GM21619 (cell line): ENCODE data around the gene DPPA2.
"Not testable (repeated sequence)": the region's sequence is repeated elsewhere in the genome, so short reads cannot be mapped to it uniquely, and the experiment has no call there.

Experiments used
- ATAC-seq: cut with Tn5 transposase; IDR thresholded peaks from one replicate; pipeline ENCODE4 v1.9.1; 2021; ENCODE audit not compliant: unreplicated experiment

DPPA2 gene, protein sequence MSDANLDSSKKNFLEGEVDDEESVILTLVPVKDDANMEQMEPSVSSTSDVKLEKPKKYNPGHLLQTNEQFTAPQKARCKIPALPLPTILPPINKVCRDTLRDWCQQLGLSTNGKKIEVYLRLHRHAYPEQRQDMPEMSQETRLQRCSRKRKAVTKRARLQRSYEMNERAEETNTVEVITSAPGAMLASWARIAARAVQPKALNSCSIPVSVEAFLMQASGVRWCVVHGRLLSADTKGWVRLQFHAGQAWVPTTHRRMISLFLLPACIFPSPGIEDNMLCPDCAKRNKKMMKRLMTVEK

DNA sequence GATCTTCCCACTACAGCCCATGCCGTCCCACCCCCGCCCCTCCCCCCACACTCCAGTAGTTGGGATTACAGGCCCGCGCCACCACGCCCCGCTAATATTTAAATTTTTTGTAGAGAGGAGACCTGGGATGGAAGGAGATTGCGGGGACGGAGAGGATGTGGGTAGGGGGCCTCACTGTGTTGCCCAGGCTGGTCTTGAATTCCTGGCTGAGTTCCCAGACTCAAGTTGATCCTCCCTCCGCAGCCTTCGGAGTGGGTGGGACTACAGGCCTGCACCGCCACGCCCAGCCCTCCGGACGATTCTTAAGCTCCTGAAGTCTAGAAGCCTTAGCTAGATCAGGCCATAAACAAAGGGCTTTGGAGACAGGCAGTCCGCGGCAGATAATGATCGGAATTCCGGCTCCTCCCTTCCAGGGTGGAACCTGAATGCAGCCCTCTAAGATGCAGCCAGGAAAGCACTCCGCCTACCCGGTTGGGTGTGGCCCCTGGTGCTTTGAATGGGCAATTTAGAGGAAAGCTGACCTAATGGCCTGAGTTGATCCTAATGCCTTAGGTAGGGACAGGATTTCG is at the start of gene DPPA2:
Gene DPPA2, minus strand, starts transcription at position 356 of the 569 bp plus-strand sequence. CDS start 1,975 bp downstream, outside the sequence.
- no peak for ATAC-seq

DNA sequence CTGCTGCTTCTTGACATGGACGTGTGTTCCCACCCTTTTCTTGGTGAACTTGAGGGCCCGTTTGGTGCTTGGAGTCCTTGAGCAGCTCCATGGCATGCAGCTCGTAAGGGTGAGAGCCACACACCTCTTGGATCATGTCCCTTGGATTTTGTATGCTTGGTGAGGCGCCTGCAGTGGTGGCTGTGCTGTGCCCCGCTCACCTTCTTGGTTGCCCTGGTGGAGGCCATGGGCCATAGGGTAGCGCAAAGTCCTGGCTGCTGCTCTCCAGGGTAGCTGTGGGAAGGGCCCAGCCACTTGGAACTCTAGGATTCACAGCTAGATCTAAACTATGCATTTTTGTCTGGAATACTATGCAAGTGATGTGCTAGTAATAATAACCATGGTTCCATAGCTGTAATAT is 47.8 kb upstream of the DPPA2 start:
- ATAC-seq, result no peak

DNA sequence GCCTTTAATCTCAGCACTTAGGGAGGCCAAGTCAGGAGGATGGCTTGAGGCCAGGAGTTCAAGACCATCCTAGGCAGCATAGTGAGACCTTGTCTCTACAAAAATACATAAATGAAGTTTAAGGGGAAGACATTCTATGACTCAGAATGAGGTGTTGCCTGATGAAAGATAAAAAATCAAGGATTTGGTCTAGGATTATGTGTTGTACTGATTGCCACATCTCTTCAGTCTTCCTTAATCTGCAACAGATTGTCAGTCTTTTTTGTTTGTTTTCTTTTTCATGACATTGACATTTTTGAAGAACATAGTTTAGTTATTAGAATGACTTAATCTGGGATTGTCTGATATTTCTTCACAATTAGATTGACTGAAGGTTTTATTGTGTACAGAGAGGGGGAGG is 47.3 kb upstream of the DPPA2 start:
- ATAC-seq, result no peak

DNA sequence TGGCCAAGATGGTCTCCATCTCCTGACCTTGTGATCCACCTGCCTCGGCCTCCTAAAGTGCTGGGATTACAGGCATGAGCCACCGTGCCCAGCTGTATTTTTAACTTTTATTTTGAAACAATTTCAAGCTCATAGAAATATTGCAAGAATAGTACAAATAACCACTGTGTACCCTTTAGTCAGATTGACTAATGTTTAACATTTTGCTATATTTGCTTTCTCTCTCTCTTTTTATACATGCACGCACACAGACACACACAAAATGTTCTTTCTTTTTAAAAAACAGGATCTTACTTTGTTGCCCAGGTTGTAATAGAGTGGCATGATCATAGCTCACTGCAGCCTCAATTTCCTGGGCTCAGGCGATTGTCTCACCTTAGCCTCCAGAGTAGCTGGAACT is 46.5 kb upstream of the DPPA2 start:
- no peak for ATAC-seq

DNA sequence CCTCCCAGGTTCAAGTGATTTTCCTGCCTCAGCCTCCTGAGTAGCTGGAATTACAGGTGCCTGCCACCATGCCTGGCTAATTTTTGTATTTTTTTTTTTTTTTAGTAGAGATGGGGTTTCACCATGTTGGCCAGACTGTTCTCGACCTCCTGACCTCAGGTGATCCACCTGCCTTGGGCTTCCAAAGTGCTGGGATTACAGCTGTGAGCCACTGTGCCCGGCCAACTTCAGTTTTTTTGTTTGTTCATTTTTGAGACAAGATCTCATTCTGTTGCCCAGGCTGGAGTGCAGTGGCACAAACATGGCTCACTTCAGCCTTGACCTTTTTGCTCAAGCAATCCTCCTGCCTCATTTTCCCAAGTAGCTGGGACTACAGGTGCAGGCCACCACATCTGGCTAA is 42.5 kb upstream of the DPPA2 start:
- not testable (repeated sequence) for ATAC-seq

DNA sequence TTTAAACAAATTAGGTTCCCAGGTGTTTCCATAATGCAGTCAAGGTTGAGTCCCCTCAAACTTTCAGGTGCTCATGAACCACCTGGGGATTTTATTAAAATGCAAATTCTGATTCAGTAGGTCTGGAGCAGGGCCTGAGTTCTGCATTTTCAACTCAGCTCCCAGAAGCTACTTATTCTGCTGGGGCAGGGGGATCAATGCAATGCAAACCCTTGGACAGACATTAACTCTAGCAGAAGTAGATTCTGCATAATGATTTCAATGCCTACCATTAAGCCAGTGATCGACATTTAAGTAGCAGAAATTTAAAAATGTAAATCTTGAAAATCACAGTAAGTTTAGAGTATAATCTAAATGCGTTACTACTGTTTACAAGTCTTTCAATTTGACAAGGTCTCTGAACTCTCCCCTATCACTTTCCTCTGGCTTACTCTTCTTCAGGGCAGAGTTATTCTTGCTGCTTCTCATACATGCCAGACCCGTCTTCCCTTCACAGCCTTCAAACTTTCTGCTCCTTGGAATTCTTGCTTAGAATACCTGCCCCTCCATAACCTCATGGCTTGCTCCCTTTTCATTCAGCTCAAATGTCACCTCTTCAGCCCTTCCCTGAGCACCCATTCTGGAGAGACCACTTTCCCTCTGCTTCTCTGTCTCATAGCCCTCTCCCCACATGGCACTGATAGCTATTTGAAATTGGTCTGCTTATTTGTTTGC is 40.3 kb upstream of the DPPA2 start:
- ATAC-seq, result no peak

DNA sequence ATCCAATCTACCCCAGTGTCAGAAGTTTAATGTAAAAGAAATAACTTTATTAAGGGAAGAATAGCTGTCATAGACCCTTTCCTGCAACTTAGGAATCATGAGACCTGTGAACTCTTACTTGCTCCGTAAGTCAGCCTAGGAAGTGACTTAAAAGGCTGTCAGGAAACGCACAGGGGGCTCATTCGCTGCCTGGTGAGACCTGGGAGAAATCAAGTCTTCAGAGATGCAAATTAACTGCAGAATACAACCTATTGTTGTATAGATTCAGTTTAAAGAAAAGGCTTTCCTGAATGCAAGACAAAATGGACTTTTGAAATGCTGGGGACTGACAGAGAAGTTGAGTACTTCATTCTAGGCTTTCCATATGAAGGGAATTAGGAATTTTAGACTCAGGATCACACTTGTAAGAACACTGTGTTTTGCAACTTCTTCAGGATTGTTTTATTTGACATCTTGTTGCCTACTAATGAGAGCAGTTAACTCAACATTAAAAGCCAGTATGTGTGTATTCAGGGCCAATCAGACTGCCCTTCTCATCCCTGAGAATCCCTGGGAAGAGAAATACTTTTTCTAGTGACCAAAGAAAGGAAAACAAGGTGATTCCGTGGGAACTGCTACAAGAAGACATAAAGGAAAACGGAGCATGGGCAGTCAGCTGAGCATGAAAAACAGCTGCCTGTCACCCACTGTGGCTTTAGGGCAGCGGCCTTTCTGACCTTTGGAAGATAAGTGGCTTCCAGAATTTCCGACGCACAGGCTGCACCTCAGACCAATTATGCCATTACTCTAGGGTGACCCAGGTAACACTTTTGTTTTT is 39.5 kb upstream of the DPPA2 start:
- ATAC-seq, result no peak

DNA sequence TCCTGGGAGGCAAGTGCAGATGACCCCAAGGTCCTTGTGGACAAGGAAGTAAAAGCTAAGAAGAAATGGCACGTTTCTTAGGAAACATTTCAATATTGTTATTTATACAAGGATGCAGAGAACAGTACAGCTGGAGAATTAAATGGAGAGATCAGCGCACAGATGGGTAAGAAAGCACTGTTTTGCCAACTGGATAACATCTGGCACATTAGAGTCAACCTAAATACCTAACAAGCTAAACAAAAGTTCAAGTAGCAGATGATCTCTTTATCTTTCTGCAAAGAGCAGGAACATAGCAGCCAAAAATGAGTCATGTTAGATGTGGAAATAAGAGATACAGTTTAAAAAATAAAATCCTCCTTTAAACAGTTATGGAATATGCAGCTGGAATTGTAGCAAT is 36.7 kb upstream of the DPPA2 start:
- ATAC-seq, result no peak

DNA sequence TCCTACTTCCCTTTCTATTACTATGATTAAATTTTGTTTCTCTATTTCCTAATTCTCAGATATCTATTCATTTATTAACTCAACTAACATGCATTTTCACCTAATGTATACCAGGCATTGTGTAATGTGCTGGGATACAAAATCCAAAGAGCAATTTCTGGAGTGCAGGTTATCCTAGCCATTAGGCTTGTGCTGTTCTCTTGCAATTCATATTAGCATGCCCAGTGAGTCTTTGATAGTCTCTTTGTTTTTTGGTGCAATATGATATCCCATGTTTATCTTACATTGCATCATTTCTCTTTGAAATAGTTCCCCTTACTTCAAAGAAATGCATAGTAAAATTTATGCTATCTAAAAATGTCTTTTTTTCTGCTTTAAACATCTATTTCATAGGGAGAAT is 34.9 kb upstream of the DPPA2 start:
- no peak for ATAC-seq

DNA sequence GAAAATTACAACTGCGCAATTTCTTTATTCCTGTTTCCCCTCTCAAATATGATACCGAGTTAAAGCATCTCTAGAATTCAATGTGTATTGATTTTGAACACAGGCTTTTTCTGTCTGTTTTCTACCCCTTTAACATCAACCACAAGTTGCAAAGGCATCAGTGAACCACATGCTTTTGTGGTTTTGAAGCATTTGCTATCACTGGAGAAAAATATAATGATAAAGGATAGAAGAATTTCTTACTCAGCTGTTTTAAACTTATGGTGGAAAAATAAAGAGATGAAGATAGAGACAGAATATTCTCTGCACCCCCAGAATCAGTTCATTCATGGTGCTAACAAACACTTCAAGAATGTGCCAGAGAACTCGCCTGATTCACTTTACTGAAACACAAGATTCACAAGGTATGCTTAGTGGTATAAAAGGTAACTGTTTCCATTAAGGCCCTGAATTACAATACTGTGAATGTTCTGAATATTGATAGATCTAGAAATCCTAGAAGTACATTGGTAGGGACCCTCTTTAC is 30.5 kb upstream of the DPPA2 start:
- ATAC-seq, result no peak

DNA sequence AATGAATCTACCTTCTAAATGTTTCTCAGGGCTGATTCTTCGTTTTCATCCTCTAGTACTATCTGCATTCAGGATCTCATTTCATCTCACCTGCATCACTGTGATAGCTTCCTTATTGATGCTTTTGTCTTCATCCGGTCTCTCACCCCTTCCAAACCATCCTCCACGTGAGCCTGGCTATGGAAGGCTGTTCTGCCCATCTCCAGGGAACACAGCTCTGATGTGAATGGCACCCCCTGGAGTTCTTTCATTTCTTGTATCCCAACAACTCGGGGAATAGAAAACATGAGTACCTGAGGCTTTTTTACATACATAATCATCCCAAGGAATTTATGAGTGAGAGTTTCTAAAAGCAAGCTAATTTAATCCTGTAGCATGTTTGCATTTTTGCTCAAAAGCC is 29.8 kb upstream of the DPPA2 start:
- ATAC-seq, result no peak

DNA sequence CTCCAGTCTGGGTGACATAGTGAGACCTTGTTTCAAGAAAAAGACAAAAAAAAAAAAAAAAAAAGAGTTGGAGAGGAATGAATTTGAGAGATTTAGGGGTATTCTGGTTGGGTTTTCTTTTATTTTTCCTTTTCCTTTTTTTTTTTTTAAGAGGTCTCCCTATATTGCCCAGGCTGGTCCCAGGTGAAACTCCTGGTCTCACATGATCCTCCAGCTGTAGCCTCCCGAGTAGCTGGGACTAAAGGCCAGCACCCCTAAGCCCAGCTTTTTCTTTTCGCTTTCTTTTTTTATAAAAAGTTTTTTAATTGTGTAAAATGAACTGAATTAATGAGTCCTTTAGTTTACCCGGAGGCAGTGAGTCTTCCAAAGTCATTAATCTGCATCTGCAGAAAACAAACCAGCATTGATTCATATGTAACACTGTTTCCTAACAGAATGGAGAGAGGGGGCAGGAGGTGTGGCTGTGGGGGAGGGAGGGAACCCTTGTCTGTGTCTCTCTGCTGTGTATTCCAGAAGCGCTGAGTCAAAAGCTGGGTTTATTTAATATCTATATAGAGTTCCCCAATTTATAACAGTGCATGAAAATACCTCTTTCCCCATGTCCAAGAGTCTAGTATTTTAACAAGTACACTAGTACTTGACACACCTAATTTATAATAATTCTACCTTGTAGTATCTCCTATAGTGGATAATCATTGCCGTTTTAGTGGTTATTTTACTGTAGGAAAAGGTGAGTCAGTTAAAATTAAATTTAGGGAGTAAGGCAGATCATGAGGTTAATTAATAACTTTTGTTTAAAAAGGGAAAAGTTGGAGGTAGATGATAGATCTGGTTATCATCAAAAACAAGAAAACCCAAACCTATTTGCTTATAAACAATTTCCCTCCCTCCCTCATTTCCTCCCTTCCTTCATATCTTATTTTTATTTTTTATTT is 23.7 kb upstream of the DPPA2 start:
- ATAC-seq, result no peak

DNA sequence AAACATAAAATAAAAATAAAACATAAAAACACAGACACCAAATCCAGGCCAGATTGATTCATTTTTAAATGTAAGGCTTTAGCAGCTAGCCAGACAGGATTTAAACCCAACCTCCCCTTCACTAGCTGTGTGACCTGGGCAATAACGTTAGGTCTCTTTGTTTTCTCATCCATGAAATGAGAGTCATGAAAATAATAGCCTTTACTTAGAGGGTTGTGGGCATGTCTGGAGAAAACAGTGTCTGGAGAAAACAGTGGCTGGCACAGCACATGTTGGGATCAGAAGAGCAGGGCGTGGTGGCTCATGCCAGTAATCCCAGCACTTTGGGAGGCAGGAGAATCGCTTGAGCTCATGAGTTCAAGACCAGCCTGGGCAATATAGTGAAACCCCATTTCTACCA is 22.9 kb upstream of the DPPA2 start:
- no peak for ATAC-seq

DNA sequence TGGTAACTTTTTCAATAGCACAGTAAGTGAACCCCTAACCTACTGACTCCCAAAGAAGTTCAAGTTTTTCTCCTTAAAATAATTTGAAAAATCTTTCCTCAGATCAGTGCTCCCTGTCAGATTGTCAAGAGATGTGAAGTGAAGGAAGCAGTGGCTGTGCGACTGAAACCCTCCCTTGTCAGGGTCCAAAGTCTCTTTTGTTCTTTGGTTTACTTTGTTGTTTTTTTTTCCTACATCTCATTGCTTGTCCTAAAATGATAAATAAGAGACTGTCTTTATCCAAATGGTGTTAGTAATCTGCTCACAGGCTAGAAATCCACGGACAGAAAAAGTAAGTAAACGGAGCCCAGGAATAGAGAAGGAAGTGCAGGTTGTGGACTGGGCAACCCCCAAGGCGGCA is 22.0 kb upstream of the DPPA2 start:
- no peak for ATAC-seq

DNA sequence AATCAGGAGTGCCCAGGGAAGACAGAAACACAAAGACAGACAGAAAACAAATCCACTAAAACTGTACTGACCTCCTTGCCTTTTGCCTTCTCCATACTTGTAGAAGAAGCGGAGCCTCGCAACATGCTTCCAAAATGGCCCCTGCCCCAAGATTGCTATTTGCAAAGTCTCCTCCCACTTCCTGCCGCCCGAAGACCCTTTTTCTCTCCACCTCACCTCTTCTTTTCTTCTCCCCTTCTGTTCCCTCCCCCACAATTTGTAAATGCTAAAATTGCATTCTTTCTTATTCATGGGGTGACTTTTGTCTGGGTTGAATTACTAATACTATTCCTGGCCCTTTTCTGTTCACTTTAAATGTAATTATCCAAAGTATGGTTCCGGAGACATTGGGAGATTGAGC is 21.1 kb upstream of the DPPA2 start, which contains the start of gene DPPA4:
Gene DPPA4, minus strand, starts transcription at position 154 of the 400 bp plus-strand sequence. Its CDS starts 29 bp downstream, at position 125.
- no peak for ATAC-seq

DNA sequence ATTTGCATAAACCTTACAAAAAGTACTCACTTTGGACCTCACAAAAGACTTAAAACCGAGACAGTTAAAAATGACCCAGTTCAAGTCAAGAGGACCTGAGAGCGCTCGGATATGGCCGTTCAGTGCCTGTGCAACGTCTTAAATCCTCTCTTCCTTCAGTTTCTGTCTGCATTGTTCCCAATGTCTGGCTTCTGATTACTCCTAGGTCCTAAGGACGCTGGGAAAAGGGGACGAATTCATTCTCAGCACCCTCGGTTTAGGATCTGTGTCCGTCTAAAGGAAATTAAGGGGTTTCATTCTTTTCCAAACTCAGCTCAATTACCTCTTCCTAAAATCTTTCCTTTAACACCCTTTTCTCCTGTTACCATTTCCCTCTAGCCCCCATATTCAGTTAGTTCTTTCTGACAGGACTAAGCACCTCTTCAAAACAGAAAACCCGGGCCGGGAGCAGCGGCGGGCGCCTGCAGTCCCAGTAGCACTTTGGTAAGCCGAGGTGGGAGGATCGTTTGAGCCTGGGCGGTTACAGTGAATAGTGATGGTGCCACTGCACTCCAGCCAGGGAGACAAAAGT is 20.1 kb upstream of the DPPA2 start:
- ATAC-seq, result no peak

DNA sequence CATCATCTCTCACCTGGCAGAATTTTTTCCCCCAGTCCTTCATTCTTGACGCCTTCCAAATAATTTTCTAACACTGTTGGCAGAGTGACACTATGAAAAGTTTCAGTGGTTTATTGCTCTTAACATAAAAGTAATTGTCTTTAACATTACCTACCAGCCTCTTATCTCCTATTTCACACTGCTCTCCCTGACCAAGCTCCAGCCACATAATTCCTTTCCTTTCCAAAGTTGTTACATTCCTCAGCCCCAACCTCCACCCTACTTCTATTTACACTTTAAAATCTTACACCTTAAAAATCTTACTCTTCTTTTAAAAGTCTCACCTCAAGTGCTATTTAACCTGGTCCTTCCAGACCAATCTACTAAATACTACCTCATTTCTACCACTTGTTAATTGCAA is 18.3 kb upstream of the DPPA2 start:
- no peak for ATAC-seq

DNA sequence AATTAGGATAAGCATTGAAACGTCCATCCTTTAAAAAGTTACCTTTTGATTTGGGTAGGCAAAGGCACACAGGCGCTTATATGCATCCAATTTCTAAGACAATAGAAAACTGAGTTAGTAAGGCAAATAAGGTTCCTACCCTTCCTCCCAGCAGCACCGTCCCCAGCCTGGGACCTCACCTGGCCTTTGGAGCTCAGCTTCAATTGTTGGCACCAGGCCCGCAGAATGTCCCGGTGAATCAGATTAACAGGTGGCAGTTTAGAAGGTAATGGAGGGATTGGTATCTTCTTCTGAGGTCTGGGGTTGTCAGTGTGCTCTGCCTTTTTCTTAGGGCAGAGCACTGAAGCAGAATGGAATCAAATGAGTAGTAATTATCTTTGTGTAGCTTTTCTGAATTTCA is 15.4 kb upstream of the DPPA2 start:
- no peak for ATAC-seq

DNA sequence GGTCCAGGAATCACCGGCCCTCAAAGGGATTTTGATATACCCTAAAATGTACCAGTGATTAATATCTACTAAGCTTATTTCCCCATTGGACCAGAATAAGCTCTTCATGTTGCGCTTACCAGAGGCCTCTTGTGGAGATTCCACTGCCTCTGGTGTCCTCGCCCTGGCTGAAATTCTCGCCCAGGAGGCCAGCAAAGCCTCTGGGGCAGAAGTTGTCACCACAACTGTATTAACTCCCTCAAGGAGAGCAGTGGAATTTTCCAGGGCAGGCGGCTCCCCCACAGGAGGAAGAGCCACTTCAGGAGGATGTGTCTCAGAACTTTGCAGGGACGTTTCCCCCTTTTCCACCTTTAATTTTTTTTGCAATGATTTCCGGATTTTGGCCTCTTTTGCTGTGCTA is 14.1 kb upstream of the DPPA2 start:
- ATAC-seq, result no peak

DNA sequence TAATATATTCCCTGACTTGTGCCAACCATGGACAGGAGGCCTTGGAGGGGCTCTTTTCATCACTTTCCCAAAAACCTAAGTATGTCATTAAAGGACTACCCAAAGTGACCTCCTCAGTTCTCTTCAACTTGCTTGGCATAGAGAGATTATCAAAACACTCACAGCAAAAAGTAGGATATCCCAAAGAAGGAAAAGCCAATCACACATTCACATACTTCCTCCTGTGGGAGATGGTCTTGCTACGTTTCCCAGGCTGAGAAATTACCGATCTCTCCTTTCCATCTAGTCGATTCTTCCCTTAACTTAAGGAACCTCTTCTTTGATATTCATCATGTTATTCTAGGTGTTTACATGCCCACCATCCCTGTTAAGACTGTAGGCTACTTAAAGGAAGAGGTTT is 11.9 kb upstream of the DPPA2 start:
- no peak for ATAC-seq
